Activated T-cell treated with anti-CD3 and anti-CD28 coated beads, Interleukin-2, amount 50 U/mL, for 1 hour (primary cell): Measurements from ENCODE around the gene IFITM5.
A peak's percentile ranks its signal among the peaks of the same experiment; 100 is the strongest.
"Not testable (repeated sequence)": the region's sequence is repeated elsewhere in the genome, so short reads cannot be mapped to it uniquely, and the experiment has no call there.

Source experiments
- DNase-seq: peaks from one replicate; pipeline ENCODE4 v3.0.0-alpha.2; 2020

Gene IFITM5

GRCh38 chr11:327581-327923 lies 28.2 kb upstream of the IFITM5 start:
- no peak for DNase-seq

GRCh38 chr11:326842-327580 lies 27.7 kb upstream of the IFITM5 start:
- peak; percentile 63 for DNase-seq

- DNase-seq: no peak
Observed at GRCh38 chr11:326592-326841, 27.2 kb upstream of the IFITM5 start.

- no peak for DNase-seq
Observed at GRCh38 chr11:325796-326591, 26.7 kb upstream of the IFITM5 start.

GRCh38 chr11:324593-325517 lies 25.5 kb upstream of the IFITM5 start:
- not testable (repeated sequence) for DNase-seq

- DNase-seq: no peak
Observed at GRCh38 chr11:324156-324555, 24.8 kb upstream of the IFITM5 start.

- DNase-seq: not testable (repeated sequence)
Observed at GRCh38 chr11:319888-320273, 20.6 kb upstream of the IFITM5 start.

- peak; percentile 58 for DNase-seq
Observed at GRCh38 chr11:319121-319887, 20.0 kb upstream of the IFITM5 start.

- DNase-seq: peak; percentile 44
Observed at GRCh38 chr11:318405-319120, 19.2 kb upstream of the IFITM5 start.

GRCh38 chr11:317668-318404 lies 18.5 kb upstream of the IFITM5 start:
- DNase-seq: peak; percentile 48

GRCh38 chr11:316891-317301 lies 17.6 kb upstream of the IFITM5 start:
- DNase-seq: no peak

- peak; percentile 53 for DNase-seq
Observed at GRCh38 chr11:316031-316701, 16.8 kb upstream of the IFITM5 start.

GRCh38 chr11:315516-315994 lies 16.2 kb upstream of the IFITM5 start:
- no peak for DNase-seq

GRCh38 chr11:315051-315481 lies 15.7 kb upstream of the IFITM5 start:
- DNase-seq: peak; percentile 50

GRCh38 chr11:314554-314875 lies 15.2 kb upstream of the IFITM5 start:
- not testable (repeated sequence) for DNase-seq

GRCh38 chr11:313787-314553 lies 14.6 kb upstream of the IFITM5 start, which contains the start of gene IFITM1:
IFITM1 (plus strand) TSS chr11:314040; CDS start chr11:314171, 131 bp downstream.
- peak; percentile 74 for DNase-seq

GRCh38 chr11:313304-313786 lies 14.0 kb upstream of the IFITM5 start:
- peak; percentile 41 for DNase-seq

- DNase-seq: peak; percentile 45
Observed at GRCh38 chr11:312092-312816, 12.9 kb upstream of the IFITM5 start.
